GM12865 (cell line): ENCODE results near the gene COL23A1.

ENCODE experiments used
- DNase-seq: peaks from one replicate; pipeline ENCODE4 v3.0.0; 2010; ENCODE audit warnings: low read depth
- H3K4me3 ChIP-seq: 2 replicates; pipeline ENCODE4 v1.5.1; 2011; ENCODE audit warnings: mild to moderate bottlenecking, low read depth, low read length, control low read depth
- TF ChIP-seq, protein P1 (sequence below): IDR thresholded peaks from 2 replicates; pipeline ENCODE4 v1.5.1; 2011; ENCODE audit warnings: low read length, control low read depth, low read depth, inconsistent platforms; ENCODE audit not compliant: insufficient read depth; ENCODE audit errors: missing control alignments

Gene COL23A1

DNA sequence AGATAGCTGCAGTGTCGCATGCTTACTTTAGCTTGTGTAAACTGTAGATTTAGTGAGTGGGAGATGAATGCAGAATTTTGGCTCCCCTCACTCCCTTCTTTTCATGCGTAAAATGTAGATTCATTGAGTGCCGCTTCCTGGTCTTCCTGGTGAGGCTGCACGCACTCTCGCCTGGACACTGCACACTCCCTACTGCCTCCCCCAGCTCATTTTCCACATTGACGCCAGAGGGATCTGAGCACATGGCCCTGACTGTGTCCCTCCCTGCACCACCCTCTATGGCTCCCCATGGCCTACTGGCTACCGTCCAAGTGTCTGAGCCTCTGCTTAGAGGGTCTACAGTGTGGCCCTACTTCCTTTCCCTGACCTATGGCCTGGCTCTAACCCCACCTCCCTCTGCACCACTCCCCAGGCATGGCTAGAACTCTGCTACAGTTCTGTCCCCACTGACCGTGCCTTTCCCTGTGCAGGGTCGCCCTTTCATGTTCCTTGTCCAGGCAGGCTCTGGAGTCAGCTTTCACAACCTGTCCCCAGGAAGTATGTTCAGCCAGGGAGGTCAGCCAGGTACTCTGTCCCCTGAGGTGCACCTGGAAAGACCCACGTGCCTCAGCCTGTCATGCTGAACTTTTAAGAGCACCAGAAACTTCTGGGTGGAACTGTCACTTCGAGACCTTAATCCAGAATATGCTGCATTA, 160.6 kb downstream of the COL23A1 start:
- DNase-seq, result no peak
- TF ChIP-seq, protein P1, sequence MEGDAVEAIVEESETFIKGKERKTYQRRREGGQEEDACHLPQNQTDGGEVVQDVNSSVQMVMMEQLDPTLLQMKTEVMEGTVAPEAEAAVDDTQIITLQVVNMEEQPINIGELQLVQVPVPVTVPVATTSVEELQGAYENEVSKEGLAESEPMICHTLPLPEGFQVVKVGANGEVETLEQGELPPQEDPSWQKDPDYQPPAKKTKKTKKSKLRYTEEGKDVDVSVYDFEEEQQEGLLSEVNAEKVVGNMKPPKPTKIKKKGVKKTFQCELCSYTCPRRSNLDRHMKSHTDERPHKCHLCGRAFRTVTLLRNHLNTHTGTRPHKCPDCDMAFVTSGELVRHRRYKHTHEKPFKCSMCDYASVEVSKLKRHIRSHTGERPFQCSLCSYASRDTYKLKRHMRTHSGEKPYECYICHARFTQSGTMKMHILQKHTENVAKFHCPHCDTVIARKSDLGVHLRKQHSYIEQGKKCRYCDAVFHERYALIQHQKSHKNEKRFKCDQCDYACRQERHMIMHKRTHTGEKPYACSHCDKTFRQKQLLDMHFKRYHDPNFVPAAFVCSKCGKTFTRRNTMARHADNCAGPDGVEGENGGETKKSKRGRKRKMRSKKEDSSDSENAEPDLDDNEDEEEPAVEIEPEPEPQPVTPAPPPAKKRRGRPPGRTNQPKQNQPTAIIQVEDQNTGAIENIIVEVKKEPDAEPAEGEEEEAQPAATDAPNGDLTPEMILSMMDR, result no peak
- H3K4me3 ChIP-seq, result no peak overlapping the region

DNA sequence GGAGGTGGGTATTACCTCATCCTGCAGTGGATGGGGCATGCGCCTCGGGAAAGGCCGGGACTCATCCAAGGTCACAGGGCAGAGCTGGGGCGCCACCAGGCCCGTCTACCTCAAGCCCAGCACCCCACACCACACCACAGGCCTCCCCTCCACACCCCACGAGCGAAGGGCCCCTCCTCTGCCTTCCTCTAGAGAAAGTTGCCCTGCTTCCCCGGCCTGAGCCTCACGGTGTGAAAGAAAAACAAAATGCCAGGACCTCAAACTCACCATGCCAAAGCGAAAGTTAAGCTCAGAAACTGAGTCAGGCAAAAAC, 161.1 kb downstream of the COL23A1 start:
- H3K4me3 ChIP-seq, result no peak overlapping the region
- TF ChIP-seq, protein P1, result no peak

DNA sequence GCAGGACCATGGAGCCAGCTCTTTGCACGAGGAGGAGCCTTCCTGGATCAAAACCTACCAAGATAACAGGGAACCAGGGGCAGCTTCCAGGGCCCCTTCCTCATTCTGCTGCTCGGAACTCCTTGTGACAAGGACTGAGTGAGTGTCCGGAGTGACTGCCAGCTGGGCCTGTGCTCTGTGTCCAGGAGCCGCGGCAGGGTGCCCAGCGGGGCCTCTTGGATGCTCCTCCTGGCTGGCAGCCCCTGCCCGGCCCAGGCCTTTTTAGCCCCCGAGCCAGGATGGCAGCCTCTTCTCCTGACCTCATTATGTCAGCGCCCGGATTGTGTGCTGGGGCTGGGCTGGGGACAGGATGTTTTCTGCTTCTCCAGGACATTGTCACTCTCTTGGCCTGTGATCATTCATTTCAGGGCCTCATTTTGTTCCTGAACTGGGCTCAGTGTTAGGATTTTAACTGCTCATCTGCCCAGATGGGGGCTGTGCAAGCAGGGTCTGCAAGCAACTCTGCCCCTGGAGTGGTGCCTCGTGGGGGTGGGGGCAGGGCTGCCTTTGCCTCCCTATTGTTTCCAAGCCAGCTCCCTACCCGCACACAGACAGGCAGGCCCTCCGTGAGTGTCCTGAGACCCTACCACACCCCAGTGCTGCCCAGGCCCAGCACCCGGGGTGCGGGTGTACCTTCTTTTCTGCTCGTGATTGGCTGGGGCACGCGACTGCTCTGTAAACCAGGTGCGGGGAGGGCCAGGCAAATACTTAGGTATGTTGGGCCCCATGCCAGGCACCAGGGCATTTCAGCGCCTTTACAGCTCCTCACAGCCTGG, 161.6 kb downstream of the COL23A1 start:
- TF ChIP-seq, protein P1, result no peak
- no peak for DNase-seq
- no peak overlapping the region for H3K4me3 ChIP-seq

More for the DNA sequence above, 161.1 kb downstream of the COL23A1 start:
- DNase-seq, result no peak

DNA sequence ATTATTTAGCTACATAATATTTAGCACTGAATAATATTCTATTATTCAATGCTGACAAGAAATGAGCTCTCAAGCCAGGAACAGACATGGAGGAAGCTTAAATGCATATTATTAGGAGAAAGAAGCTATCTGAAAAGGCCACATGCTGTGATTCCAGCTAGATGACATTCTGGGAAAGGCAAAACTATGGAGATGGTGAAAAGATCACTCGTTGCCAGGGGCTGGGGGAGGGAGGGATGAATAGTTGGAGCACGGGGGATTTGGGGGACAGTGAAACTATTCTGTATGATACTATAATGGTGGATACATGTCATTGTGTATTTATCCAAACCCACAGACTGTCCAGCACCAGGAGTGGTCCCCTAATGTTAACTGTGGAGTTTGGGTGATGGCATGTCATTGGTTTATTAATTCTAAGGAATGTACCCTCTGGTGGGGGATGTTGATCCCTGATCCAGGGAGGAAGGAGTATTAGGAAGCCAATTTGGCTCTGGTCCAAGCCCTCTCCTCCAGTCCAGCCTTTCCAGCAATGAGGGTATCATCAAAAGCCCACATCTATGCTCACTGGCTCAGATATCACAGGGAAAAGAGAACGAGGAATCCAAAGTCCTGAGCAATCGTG, 162.5 kb downstream of the COL23A1 start:
- no peak overlapping the region for H3K4me3 ChIP-seq
- TF ChIP-seq, protein P1, result no peak
- no peak for DNase-seq

DNA sequence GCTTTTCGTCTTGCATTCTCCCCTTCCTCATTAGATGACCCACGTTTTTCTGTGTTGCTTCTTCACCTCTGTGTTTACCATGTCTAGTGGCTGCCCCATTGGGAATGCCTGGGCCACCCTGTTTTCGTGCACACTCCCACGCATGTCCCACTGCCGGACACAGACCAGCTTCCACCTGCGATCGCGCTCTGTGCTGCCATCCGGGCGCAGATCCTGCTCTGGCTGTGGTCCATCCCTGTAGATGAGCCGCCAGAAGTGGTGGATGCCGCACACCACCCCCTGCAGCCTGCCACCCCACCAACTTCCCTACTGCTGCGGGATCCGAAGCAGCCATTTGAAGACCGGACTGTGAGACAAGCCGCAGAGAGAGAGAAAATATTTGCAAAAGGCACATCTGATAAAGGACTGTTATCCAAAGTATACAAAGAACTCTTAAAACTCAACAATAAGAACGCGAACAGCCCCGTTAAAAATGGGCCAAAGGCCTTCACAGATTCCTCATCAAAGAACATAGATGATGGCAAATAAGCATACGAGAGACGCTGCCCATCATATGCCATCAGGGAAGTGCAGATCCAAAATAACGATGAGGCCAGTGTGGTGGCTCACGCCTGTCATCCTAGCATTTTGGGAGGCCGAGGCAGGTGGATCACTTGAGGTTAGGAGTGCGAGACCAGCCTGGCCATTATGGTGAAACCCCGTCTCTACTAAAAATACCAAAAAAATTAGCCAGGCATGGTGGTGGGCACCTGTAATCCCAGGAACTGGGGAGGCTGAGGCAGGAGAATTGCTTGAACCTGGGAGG, 163.7 kb downstream of the COL23A1 start:
- no peak overlapping the region for H3K4me3 ChIP-seq
- TF ChIP-seq, protein P1, result no peak
- DNase-seq, result no peak

DNA sequence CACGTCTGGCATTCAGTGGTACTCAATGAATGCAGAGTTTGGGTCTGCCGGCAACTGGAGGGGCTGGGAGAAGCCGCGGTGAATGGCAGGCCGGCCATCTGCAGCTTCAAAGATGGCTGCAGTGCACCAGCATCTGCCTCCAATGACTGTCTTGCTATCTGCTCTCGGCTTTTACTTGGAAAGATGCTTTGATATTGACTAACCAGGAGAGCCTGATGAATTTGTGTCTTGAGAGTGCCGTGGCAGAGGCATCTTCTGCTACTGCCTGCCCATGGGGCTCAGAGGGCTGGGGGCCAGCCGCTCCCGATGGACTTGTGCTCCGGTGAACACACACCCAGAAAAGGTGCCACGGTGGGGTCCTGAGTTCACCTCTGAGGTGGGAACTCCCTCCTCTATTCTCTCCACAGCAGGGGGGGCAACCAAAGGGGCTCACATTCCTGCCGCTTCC, 164.5 kb downstream of the COL23A1 start:
- no peak overlapping the region for H3K4me3 ChIP-seq
- DNase-seq, result no peak
- TF ChIP-seq, protein P1, result no peak
